PC-3 (cell line): ENCODE data around the gene TMEM40. TPM values are rescaled to one million over a fixed set of nuclear protein-coding genes. Genes with fewer than 3 reads are reported as not detected.

ENCODE experiments used
- ATAC-seq: fragments of 200-7000 bp; cut with Tn5 transposase; 2 replicates; pipeline ENCODE4 v1.9.1; 2020; ENCODE audit warnings: mild to moderate bottlenecking, moderate library complexity
- BruUV-seq: library from RNA; stranded (reverse); fragments of 400-500 nt; replicated peaks from 2 replicates; lab custom pipeline; 2021; lab: Mats Ljungman, UMichigan
- CTCF ChIA-PET: fragments of 300-600 bp; sonication (Branson Sonifier 250); formaldehyde crosslinking; loops from one replicate; lab custom pipeline; 2022; ENCODE audit warnings: antibody characterized with exemption; lab: Charles Lee
- POLR2A ChIA-PET: fragments of 300-600 bp; sonication (Branson Sonifier 250); formaldehyde crosslinking; loops from one replicate; lab custom pipeline; 2022; ENCODE audit warnings: antibody characterized with exemption; ENCODE audit not compliant: unreplicated experiment; lab: Charles Lee
- DNase-seq: peaks from one replicate; pipeline ENCODE4 v3.0.0-alpha.2; 2015
- H2AFZ ChIP-seq: fragments of 300-600 bp; sonication (generic); 2 replicates; pipeline ENCODE4 v1.6.0; 2016; ENCODE audit warnings: antibody characterized with exemption, low read length
- H3F3A ChIP-seq: fragments of 300-600 bp; sonication (generic); one replicate; pipeline ENCODE4 v1.6.0; 2017; ENCODE audit warnings: antibody characterized with exemption, low read length, control low read depth, mild to moderate bottlenecking; ENCODE audit not compliant: unreplicated experiment
- H3K27ac ChIP-seq: fragments of 300-600 bp; sonication (generic); 2 replicates; pipeline ENCODE4 v1.5.1; 2016; ENCODE audit warnings: mild to moderate bottlenecking, low read length
- H3K27me3 ChIP-seq: fragments of 300-600 bp; sonication (generic); 2 replicates; pipeline ENCODE4 v1.6.1; 2016; ENCODE audit warnings: low read length, mixed read lengths
- H3K36me3 ChIP-seq: fragments of 300-600 bp; sonication (generic); 2 replicates; pipeline ENCODE4 v1.6.1; 2016; ENCODE audit warnings: low read depth, mixed run types, low read length, mixed read lengths
- H3K4me1 ChIP-seq: fragments of 300-600 bp; sonication (generic); 2 replicates; pipeline ENCODE4 v1.5.1; 2016; ENCODE audit warnings: low read length; ENCODE audit not compliant: insufficient read depth
- H3K4me2 ChIP-seq: fragments of 300-600 bp; sonication (generic); 2 replicates; pipeline ENCODE4 v1.6.0; 2016; ENCODE audit warnings: low read length
- H3K4me3 ChIP-seq: fragments of 300-600 bp; sonication (generic); 2 replicates; pipeline ENCODE4 v1.5.1; 2016; ENCODE audit warnings: mild to moderate bottlenecking, low read length, mixed read lengths
- H3K79me2 ChIP-seq: fragments of 300-600 bp; sonication (generic); 2 replicates; pipeline ENCODE4 v1.6.1; 2017; ENCODE audit warnings: low read length, mixed read lengths
- H3K9ac ChIP-seq: fragments of 300-600 bp; sonication (generic); 2 replicates; pipeline ENCODE4 v1.6.0; 2016; ENCODE audit warnings: mild to moderate bottlenecking, low read length
- H3K9me2 ChIP-seq: fragments of 300-600 bp; sonication (generic); replicated peaks from 2 replicates; pipeline ENCODE4 v1.6.1; 2016; ENCODE audit warnings: mixed run types, low read length, mixed read lengths
- H3K9me3 ChIP-seq: fragments of 300-600 bp; sonication (generic); 2 replicates; pipeline ENCODE4 v1.6.1; 2016; ENCODE audit warnings: low read length, mixed read lengths
- H4K20me1 ChIP-seq: fragments of 300-600 bp; sonication (generic); 2 replicates; pipeline ENCODE4 v1.6.1; 2016; ENCODE audit warnings: low read length, mixed read lengths
- EZH2 ChIP-seq: fragments of 300-600 bp; sonication (generic); IDR thresholded peaks from one replicate; pipeline ENCODE4 v1.6.1; 2017; ENCODE audit warnings: antibody characterized with exemption, mild to moderate bottlenecking, low read length; ENCODE audit not compliant: unreplicated experiment
- EZH2phosphoT487 ChIP-seq: fragments of 300-600 bp; sonication (generic); IDR thresholded peaks from 2 replicates; pipeline ENCODE4 v1.6.1; 2018; ENCODE audit warnings: mild to moderate bottlenecking, antibody characterized with exemption, low read length, borderline replicate concordance
- intact Hi-C: fragments of 100-400 bp; cut with micrococcal nuclease; formaldehyde crosslinking; loops from 2 replicates; pipeline ENCODE4 v1.9.0; 2023
- total RNA-seq: library from RNA; depleted of rRNA; stranded (reverse); fragments of >200 nt; gene quantifications from 2 replicates; pipeline ENCODE4 v1.2.3, GENCODE V29; 2014
- TF ChIP-seq, protein P1 (sequence below): fragments of 300-600 bp; sonication (generic); conservative IDR thresholded peaks from 2 replicates; pipeline ENCODE4 v1.5.1; 2017; ENCODE audit warnings: antibody characterized with exemption, low read depth, mild to moderate bottlenecking, low read length

TMEM40 gene
- total RNA-seq, 1 experiment from 2014 or later: 10.4 TPM

DNA sequence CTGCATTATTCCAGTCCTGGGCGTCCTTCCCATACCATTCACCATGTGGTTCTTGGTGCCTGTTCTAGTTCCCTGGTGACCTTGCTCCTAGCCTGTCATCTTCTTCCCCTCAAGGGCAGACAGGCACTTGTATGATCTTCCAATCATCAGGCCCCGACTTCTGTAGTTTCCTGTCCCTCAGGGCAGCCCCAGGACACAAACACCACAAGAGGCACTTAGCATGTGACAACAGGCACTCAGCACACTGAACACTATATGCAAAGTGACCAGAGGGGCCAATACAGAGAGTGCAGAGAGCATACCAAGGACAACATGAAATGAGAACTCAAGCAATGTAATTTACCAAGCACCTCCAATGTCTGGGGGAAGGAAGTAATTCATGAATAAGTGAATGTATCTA, 17.9 kb downstream of the TMEM40 start:
- Histone ChIP-seq H3K4me2 (no peak overlapping the region), H3K9me3 (no peaks in the 10 kb centered on the region), H3F3A (no peaks in the 10 kb centered on the region), H3K79me2 (no peaks in the 10 kb centered on the region), H3K9me2 (no peaks in the 10 kb centered on the region), H3K27ac (no peak overlapping the region), H3K36me3 (no peaks in the 10 kb centered on the region), H3K9ac (no peak overlapping the region), H2AFZ (no peak overlapping the region), H3K27me3 (no peaks in the 10 kb centered on the region), H3K4me3 (no peak overlapping the region), H4K20me1 (no peaks in the 10 kb centered on the region), H3K4me1 (no peaks in the 10 kb centered on the region)
- TF ChIP-seq, protein P1, sequence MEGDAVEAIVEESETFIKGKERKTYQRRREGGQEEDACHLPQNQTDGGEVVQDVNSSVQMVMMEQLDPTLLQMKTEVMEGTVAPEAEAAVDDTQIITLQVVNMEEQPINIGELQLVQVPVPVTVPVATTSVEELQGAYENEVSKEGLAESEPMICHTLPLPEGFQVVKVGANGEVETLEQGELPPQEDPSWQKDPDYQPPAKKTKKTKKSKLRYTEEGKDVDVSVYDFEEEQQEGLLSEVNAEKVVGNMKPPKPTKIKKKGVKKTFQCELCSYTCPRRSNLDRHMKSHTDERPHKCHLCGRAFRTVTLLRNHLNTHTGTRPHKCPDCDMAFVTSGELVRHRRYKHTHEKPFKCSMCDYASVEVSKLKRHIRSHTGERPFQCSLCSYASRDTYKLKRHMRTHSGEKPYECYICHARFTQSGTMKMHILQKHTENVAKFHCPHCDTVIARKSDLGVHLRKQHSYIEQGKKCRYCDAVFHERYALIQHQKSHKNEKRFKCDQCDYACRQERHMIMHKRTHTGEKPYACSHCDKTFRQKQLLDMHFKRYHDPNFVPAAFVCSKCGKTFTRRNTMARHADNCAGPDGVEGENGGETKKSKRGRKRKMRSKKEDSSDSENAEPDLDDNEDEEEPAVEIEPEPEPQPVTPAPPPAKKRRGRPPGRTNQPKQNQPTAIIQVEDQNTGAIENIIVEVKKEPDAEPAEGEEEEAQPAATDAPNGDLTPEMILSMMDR: no peak
- no peak for TF ChIP-seq EZH2phosphoT487
- no peak for TF ChIP-seq EZH2
- ChIA-PET POLR2A (no interaction called here), CTCF (no interaction called here)
- no TSS peak for BruUV-seq
- intact Hi-C loops: no loop called here
- ATAC-seq (no peak), DNase-seq (no peak)

DNA sequence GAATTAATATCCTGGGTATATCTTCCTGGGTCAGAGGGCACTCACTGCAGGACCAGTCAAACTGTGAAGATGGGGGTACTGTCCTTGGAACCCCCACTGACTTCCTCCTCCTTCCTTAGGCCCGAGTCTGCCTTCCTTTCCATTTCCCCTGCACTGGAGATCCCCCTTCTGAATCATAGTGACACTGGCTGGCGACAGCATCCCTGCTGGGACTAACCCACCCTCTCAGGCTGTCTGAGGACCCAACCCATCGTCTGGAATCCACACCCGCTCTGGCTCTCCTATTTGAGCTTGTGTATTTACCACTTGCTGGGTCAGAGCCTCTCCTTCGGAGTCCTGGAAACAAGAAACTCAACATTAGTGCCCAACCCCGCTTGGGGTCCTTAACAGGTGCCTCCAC, 21.2 kb downstream of the TMEM40 start:
- intact Hi-C loops: no loop called here
- Histone ChIP-seq H3K4me1 (no peaks in the 10 kb centered on the region), H3K79me2 (no peaks in the 10 kb centered on the region), H2AFZ (no peak overlapping the region), H3K27ac (no peak overlapping the region), H3K9me3 (no peaks in the 10 kb centered on the region), H3K27me3 (no peaks in the 10 kb centered on the region), H3K9ac (no peak overlapping the region), H3F3A (no peaks in the 10 kb centered on the region), H3K9me2 (no peaks in the 10 kb centered on the region), H3K36me3 (no peaks in the 10 kb centered on the region), H3K4me3 (no peak overlapping the region), H3K4me2 (no peak overlapping the region), H4K20me1 (no peaks in the 10 kb centered on the region)
- ChIA-PET POLR2A (no interaction called here), CTCF (no interaction called here)
- ATAC-seq: no peak
- BruUV-seq: no TSS peak
- TF ChIP-seq EZH2phosphoT487: no peak
- no peak for TF ChIP-seq EZH2
- TF ChIP-seq, protein P1: no peak
- no peak for DNase-seq

DNA sequence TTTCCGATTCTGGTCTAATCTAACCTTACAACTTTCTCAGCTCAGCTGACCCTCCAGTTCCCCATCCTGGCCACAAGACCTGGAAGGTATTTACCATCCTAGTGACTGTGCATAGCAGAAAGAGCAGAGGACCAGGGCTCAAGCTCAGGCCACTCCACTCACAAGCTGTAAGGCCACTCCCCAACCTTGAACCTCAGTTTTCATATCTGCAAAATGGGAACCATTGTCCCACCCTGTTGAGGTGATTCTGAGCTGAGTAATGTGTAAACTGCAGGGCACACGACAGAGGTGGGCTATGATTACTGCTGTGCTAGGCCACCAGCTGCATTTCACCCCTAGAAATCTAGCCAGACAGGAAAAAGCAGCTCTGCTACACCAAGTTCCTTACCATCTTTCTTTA, 21.7 kb downstream of the TMEM40 start:
- Histone ChIP-seq H3K4me3 (no peak overlapping the region), H4K20me1 (no peaks in the 10 kb centered on the region), H3K9me2 (no peaks in the 10 kb centered on the region), H3K27me3 (no peaks in the 10 kb centered on the region), H3K36me3 (no peaks in the 10 kb centered on the region), H3K9me3 (no peaks in the 10 kb centered on the region), H3K4me1 (no peaks in the 10 kb centered on the region), H3K4me2 (no peak overlapping the region), H3F3A (no peaks in the 10 kb centered on the region), H3K9ac (no peak overlapping the region), H3K27ac (no peak overlapping the region), H3K79me2 (no peaks in the 10 kb centered on the region), H2AFZ (no peak overlapping the region)
- intact Hi-C loops: no loop called here
- BruUV-seq: no TSS peak
- ATAC-seq: no peak
- CTCF ChIA-PET: no interaction called here
- POLR2A ChIA-PET: no interaction called here
- TF ChIP-seq, protein P1: no peak
- TF ChIP-seq EZH2: no peak
- DNase-seq: no peak
